HepG2 (cell line): Measurements from ENCODE around the gene SERINC4. TPM values are rescaled to one million over a fixed set of nuclear protein-coding genes. Genes with fewer than 3 reads are reported as not detected.

Source experiments
- AGO1 ChIP-seq: fragments of 200-400 bp; formaldehyde crosslinking; IDR thresholded peaks from 2 replicates; pipeline ENCODE4 v1.6.1; 2017; ENCODE audit warnings: mild to moderate bottlenecking, low read depth, low read length, moderate library complexity; ENCODE audit not compliant: poor library complexity, severe bottlenecking
- AGO2 ChIP-seq: fragments of 200-400 bp; formaldehyde crosslinking; optimal IDR thresholded peaks from 2 replicates; pipeline ENCODE3; 2017; ENCODE audit warnings: mild to moderate bottlenecking, low read depth, low read length, moderate library complexity
- DMTF1 ChIP-seq: sonication (generic); formaldehyde crosslinking; IDR thresholded peaks from 2 replicates; pipeline ENCODE4 v1.4.0; 2020; ENCODE audit warnings: mild to moderate bottlenecking, missing genetic modification reagents
- FOXM1 ChIP-seq: sonication (generic); formaldehyde crosslinking; IDR thresholded peaks from 2 replicates; pipeline ENCODE4 v1.5.0; 2020; ENCODE audit warnings: missing genetic modification reagents
- GZF1 ChIP-seq: sonication (generic); formaldehyde crosslinking; IDR thresholded peaks from 2 replicates; pipeline ENCODE4 v1.5.1; 2020; ENCODE audit warnings: mild to moderate bottlenecking, missing genetic modification reagents
- HBP1 ChIP-seq: IDR thresholded peaks from 2 replicates; pipeline ENCODE4 v1.6.1; 2016; ENCODE audit warnings: low read depth, control low read depth
- HOXA9 ChIP-seq: sonication (generic); formaldehyde crosslinking; IDR thresholded peaks from 2 replicates; pipeline ENCODE4 v1.8.1; 2022; ENCODE audit warnings: missing genetic modification reagents, mild to moderate bottlenecking, moderate library complexity, borderline replicate concordance
- KDM5A ChIP-seq: fragments of 200-600 bp; sonication (generic); IDR thresholded peaks from 2 replicates; pipeline ENCODE4 v1.7.0; 2018; ENCODE audit warnings: antibody characterized with exemption, mild to moderate bottlenecking, low read length, borderline replicate concordance
- MBD4 ChIP-seq: IDR thresholded peaks from 2 replicates; pipeline ENCODE4 v1.6.1; 2012; ENCODE audit warnings: low read length, inconsistent platforms, borderline replicate concordance
- NR2F1 ChIP-seq, 2 experiments: fragments of 450-650 bp in 1 of 2; formaldehyde crosslinking in 1 of 2; IDR thresholded peaks; 2 replicates each; pipeline versions ENCODE4 v1.5.0 to v1.6.1; 2016 to 2020; ENCODE audit warnings: mild to moderate bottlenecking in 1 of 2, missing compliant biosample characterization in 1 of 2, missing genetic modification reagents in 1 of 2, moderate library complexity in 1 of 2
- TIGD3 ChIP-seq: sonication (generic); formaldehyde crosslinking; IDR thresholded peaks from 2 replicates; pipeline ENCODE4 v1.5.1; 2020; ENCODE audit warnings: mild to moderate bottlenecking, missing genetic modification reagents, borderline replicate concordance
- ZBTB10 ChIP-seq: sonication (generic); formaldehyde crosslinking; IDR thresholded peaks from 2 replicates; pipeline ENCODE4 v1.4.0; 2020; ENCODE audit warnings: missing genetic modification reagents, borderline replicate concordance
- ZFX ChIP-seq: sonication (generic); formaldehyde crosslinking; IDR thresholded peaks from 2 replicates; pipeline ENCODE4 v1.4.0; 2020; ENCODE audit warnings: mild to moderate bottlenecking, low read depth, missing genetic modification reagents, moderate library complexity
- ZNF335 ChIP-seq: sonication (generic); formaldehyde crosslinking; IDR thresholded peaks from 2 replicates; pipeline ENCODE4 v1.4.0; 2020; ENCODE audit warnings: missing genetic modification reagents
- ZNF513 ChIP-seq: sonication (generic); formaldehyde crosslinking; conservative IDR thresholded peaks from 2 replicates; pipeline ENCODE4 v1.5.0; 2020; ENCODE audit warnings: missing genetic modification reagents
- ZNF670 ChIP-seq: sonication (generic); formaldehyde crosslinking; IDR thresholded peaks from 2 replicates; pipeline ENCODE4 v1.8.0; 2022; ENCODE audit warnings: mild to moderate bottlenecking, missing genetic modification reagents, borderline replicate concordance
- ZNF709 ChIP-seq: sonication (generic); formaldehyde crosslinking; IDR thresholded peaks from 2 replicates; pipeline ENCODE4 v1.5.0; 2020; ENCODE audit warnings: mild to moderate bottlenecking, missing genetic modification reagents
- ZNF749 ChIP-seq: sonication (generic); formaldehyde crosslinking; IDR thresholded peaks from 2 replicates; pipeline ENCODE4 v1.8.0; 2022; ENCODE audit warnings: mild to moderate bottlenecking, missing genetic modification reagents, moderate library complexity, borderline replicate concordance
- ZNF790 ChIP-seq: sonication (generic); formaldehyde crosslinking; IDR thresholded peaks from 2 replicates; pipeline ENCODE4 v1.8.0; 2022; ENCODE audit warnings: missing genetic modification reagents, mild to moderate bottlenecking, borderline replicate concordance
- polyA plus RNA-seq, 8 experiments: library from polyadenylated mRNA; depleted of rRNA in 3 of 8; stranded (reverse) in 7 of 8; unstranded in 1 of 8; fragments of >200 nt; fragmentation: Illumina TruSeq in 4 of 8; extraction: Trizol in 4 of 8; gene quantifications; 2 replicates each; pipeline versions ENCODE4 v1.2.1 to v1.2.3, GENCODE V29; 2011 to 2016; ENCODE audit warnings: low read depth in 4 of 8, missing spikeins in 1 of 8, mixed read lengths in 1 of 8; ENCODE audit not compliant: insufficient read depth in 1 of 8
- total RNA-seq, 5 experiments: library from RNA; depleted of rRNA; stranded (reverse); fragments of >200 nt; fragmentation: Illumina TruSeq; extraction: Trizol; gene quantifications; 2 replicates each; pipeline ENCODE4 v1.2.3, GENCODE V29; 2016; ENCODE audit warnings: low read depth in 1 of 5

The SERINC4 gene
- total and polyA plus RNA-seq, 2 of the 13 experiments (the other 11 are each of a cell fraction or from before 2014, with no cell fraction given): not detected

- TF ChIP-seq TIGD3 (no peak; the same call in 1 of the 2 replicates), HBP1 (no peak), ZNF790 (CRISPR knock-in tag) (0 out of 2 replicates have a peak, but pooled peaks have one; percentile 59), AGO1 (no peak), ZNF749 (CRISPR knock-in tag) (no peak), ZNF670 (CRISPR knock-in tag) (peak; percentile 85; the same call in 1 of the 2 replicates), ZBTB10 (no peak; the same call in 1 of the 2 replicates), MBD4 (no peak), GZF1 (CRISPR knock-in tag) (no peak), FOXM1 (CRISPR knock-in tag) (no peak), ZNF335 (CRISPR knock-in tag) (no peak), ZFX (CRISPR knock-in tag) (peak; percentile 84), HOXA9 (CRISPR knock-in tag) (no peak), AGO2 (peak; percentile 20), NR2F1 (CRISPR knock-in tag; IDR thresholded peaks at IDR 0.05) (no peak), DMTF1 (CRISPR knock-in tag) (no peak), KDM5A (no peak), ZNF513 (CRISPR knock-in tag) (no peak), ZNF709 (CRISPR knock-in tag) (peak; percentile 80; the same call in 1 of the 2 replicates)
Observed at GRCh38 chr15:43777267-43777914, 22.6 kb downstream of the SERINC4 start (continued).
